A673 (cell line): ENCODE results near the gene CASZ1. TPM values are rescaled to one million over a fixed set of nuclear protein-coding genes. Genes with fewer than 3 reads are reported as not detected.

Source experiments
- BruUV-seq: library from RNA; stranded (reverse); fragments of 400-500 nt; replicated peaks from 2 replicates; lab custom pipeline; 2021; lab: Mats Ljungman, UMichigan
- CTCF ChIA-PET: fragments of 300-600 bp; sonication (Branson Sonifier 250); formaldehyde crosslinking; loops from one replicate; lab custom pipeline; 2022; ENCODE audit warnings: antibody characterized with exemption; lab: Charles Lee
- POLR2A ChIA-PET: fragments of 300-600 bp; sonication (Branson Sonifier 250); formaldehyde crosslinking; loops from one replicate; lab custom pipeline; 2022; ENCODE audit warnings: antibody characterized with exemption; ENCODE audit not compliant: low non-redundant PET; lab: Charles Lee
- DNase-seq: peaks from one replicate; pipeline ENCODE4 v3.0.0-alpha.2; 2015; ENCODE audit warnings: low spot score
- H3K27ac ChIP-seq: fragments of 200-600 bp; sonication (generic); 2 replicates; pipeline ENCODE4 v1.5.1; 2016; ENCODE audit warnings: mixed run types, low read depth, mild to moderate bottlenecking, mixed read lengths, antibody characterized with exemption, low read length; ENCODE audit not compliant: poor library complexity, severe bottlenecking
- H3K27me3 ChIP-seq: fragments of 200-600 bp; sonication (generic); replicated peaks from 2 replicates; pipeline ENCODE4 v1.6.1; 2017; ENCODE audit warnings: mixed run types, low read depth, mild to moderate bottlenecking, mixed read lengths, antibody characterized with exemption, low read length; ENCODE audit not compliant: insufficient read depth, poor library complexity
- H3K36me3 ChIP-seq: fragments of 200-600 bp; sonication (generic); 2 replicates; pipeline ENCODE4 v1.6.1; 2016; ENCODE audit warnings: mixed run types, mild to moderate bottlenecking, mixed read lengths, antibody characterized with exemption, low read length; ENCODE audit not compliant: insufficient read depth, poor library complexity, severe bottlenecking
- H3K4me1 ChIP-seq: fragments of 200-600 bp; sonication (generic); 2 replicates; pipeline ENCODE4 v1.6.1; 2017; ENCODE audit warnings: mixed run types, mild to moderate bottlenecking, mixed read lengths, antibody characterized with exemption, low read length; ENCODE audit not compliant: insufficient read depth, poor library complexity, severe bottlenecking
- H3K4me3 ChIP-seq: fragments of 200-600 bp; sonication (generic); 2 replicates; pipeline ENCODE4 v1.5.1; 2016; ENCODE audit warnings: low read depth, mixed run types, mild to moderate bottlenecking, mixed read lengths, low read length; ENCODE audit not compliant: poor library complexity, severe bottlenecking
- H3K9me3 ChIP-seq: fragments of 200-600 bp; sonication (generic); 2 replicates; pipeline ENCODE4 v1.6.1; 2016; ENCODE audit warnings: mixed run types, low read depth, mild to moderate bottlenecking, mixed read lengths, antibody characterized with exemption, low read length; ENCODE audit not compliant: poor library complexity, severe bottlenecking
- EZH2 ChIP-seq: fragments of 200-600 bp; sonication (generic); IDR thresholded peaks from 2 replicates; pipeline ENCODE4 v1.6.1; 2017; ENCODE audit warnings: borderline replicate concordance, low read depth, mild to moderate bottlenecking, mixed read lengths, antibody characterized with exemption, low read length; ENCODE audit not compliant: poor library complexity, severe bottlenecking
- intact Hi-C: fragments of 100-400 bp; cut with micrococcal nuclease; formaldehyde crosslinking; loops from one replicate; pipeline ENCODE4 v1.10.0; 2022; ENCODE audit not compliant: unreplicated experiment
- total RNA-seq: library from RNA; stranded (reverse); gene quantifications from 2 replicates; pipeline ENCODE4 v1.2.3, GENCODE V29; 2021
- TF ChIP-seq, protein P1 (sequence below): fragments of 300-800, 200-600 bp; sonication (generic); conservative IDR thresholded peaks from 2 replicates; pipeline ENCODE4 v1.5.1; 2017; ENCODE audit warnings: low read depth, mild to moderate bottlenecking, antibody characterized with exemption, low read length, moderate library complexity, mixed read lengths

The CASZ1 gene
- total RNA-seq, 1 experiment from 2014 or later: 1.9 TPM

- Histone ChIP-seq H3K4me3 (no peak overlapping the region), H3K4me1 (peaks cover under 1% of the 10 kb centered on the region), H3K27ac (no peak overlapping the region), H3K27me3 (no peaks in the 10 kb centered on the region), H3K36me3 (no peaks in the 10 kb centered on the region), H3K9me3 (no peaks in the 10 kb centered on the region)
- POLR2A ChIA-PET: no interaction called here
- CTCF ChIA-PET: no interaction called here
- DNase-seq: no peak
- no peak for TF ChIP-seq EZH2
- TF ChIP-seq, protein P1, sequence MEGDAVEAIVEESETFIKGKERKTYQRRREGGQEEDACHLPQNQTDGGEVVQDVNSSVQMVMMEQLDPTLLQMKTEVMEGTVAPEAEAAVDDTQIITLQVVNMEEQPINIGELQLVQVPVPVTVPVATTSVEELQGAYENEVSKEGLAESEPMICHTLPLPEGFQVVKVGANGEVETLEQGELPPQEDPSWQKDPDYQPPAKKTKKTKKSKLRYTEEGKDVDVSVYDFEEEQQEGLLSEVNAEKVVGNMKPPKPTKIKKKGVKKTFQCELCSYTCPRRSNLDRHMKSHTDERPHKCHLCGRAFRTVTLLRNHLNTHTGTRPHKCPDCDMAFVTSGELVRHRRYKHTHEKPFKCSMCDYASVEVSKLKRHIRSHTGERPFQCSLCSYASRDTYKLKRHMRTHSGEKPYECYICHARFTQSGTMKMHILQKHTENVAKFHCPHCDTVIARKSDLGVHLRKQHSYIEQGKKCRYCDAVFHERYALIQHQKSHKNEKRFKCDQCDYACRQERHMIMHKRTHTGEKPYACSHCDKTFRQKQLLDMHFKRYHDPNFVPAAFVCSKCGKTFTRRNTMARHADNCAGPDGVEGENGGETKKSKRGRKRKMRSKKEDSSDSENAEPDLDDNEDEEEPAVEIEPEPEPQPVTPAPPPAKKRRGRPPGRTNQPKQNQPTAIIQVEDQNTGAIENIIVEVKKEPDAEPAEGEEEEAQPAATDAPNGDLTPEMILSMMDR: no peak
- BruUV-seq: no TSS peak
- intact Hi-C loops: no loop called here
These were observed 33.6 kb upstream of the CASZ1 start for GRCh38 chr1:10829965-10830515.

- POLR2A ChIA-PET: no interaction called here
- CTCF ChIA-PET: no interaction called here
These were observed 32.8 kb upstream of the CASZ1 start for GRCh38 chr1:10829067-10829818.

GRCh38 chr1:10827377-10828333, 31.2 kb upstream of the CASZ1 start:
- CTCF ChIA-PET: no interaction called here
- no peak for TF ChIP-seq EZH2
- TF ChIP-seq, protein P1: no peak
- no peak for DNase-seq
- Histone ChIP-seq H3K4me3 (no peak overlapping the region), H3K4me1 (no peaks in the 10 kb centered on the region), H3K36me3 (no peaks in the 10 kb centered on the region), H3K9me3 (no peaks in the 10 kb centered on the region), H3K27ac (no peak overlapping the region), H3K27me3 (no peaks in the 10 kb centered on the region)
- POLR2A ChIA-PET: no interaction called here
- BruUV-seq: no TSS peak
- intact Hi-C loops: no loop called here

More at GRCh38 chr1:10829067-10829818, 32.8 kb upstream of the CASZ1 start:
- no peak for DNase-seq
- no TSS peak for BruUV-seq
- no peaks in the 10 kb centered on the region for H3K36me3 ChIP-seq
- no peaks in the 10 kb centered on the region for H3K9me3 ChIP-seq
- H3K27ac ChIP-seq: no peak overlapping the region
- TF ChIP-seq, protein P1: no peak
- TF ChIP-seq EZH2: no peak
- no peak overlapping the region for H3K4me3 ChIP-seq
- intact Hi-C loops: no loop called here
- H3K4me1 ChIP-seq: no peaks in the 10 kb centered on the region
- H3K27me3 ChIP-seq: no peaks in the 10 kb centered on the region
